VCaP (cell line): Measurements from ENCODE around the gene AIFM3.
A peak's percentile ranks its signal among the peaks of the same experiment; 100 is the strongest.

Source experiments
- H3K27ac ChIP-seq: fragments of 450-650 bp; 2 replicates; pipeline ENCODE4 v1.5.1; 2017
- TF ChIP-seq, protein P1 (sequence below): fragments of 450-650 bp; conservative IDR thresholded peaks from 2 replicates; pipeline ENCODE4 v1.5.1; 2017; ENCODE audit warnings: mild to moderate bottlenecking, moderate library complexity

The AIFM3 gene

DNA sequence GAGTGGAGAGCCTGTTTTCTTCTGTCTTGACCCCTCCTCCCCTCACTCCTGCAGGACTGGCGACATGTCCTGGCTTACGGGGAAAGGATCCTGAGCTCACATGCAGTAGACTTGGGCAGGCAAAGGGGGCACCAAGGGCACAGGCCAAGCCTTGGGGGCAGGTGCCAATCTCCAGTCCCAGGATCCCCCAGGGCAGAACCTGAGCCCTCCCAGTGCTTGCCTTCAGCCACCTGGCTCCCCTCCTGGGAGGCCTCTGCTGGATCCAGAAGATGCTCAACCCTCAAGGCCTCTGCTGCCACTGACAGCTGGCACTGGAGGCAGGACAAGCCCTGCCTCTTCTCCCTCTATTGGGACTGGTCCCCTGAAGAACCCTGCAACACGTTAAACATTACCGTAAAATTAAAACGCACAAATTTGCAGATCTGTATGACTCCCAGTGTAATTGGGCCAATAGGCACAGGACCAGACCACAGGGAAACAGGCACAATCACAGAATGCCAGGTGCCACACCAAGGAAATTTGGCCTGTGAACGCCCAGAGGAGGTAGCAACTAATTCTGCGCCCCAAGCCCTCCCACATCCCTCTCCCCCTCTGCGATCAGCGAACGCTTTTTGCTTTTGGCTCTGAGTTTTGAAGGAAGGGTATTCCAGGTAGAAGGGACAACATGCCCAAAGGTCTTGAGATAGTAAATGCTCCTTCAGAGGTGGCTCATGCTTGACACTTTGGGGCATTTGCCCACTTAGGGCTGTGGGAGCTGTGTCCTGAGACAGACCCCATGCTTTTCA, 14.1 kb downstream of the AIFM3 start:
- peak overlapping the region; percentile 97 for H3K27ac ChIP-seq
- TF ChIP-seq, protein P1, sequence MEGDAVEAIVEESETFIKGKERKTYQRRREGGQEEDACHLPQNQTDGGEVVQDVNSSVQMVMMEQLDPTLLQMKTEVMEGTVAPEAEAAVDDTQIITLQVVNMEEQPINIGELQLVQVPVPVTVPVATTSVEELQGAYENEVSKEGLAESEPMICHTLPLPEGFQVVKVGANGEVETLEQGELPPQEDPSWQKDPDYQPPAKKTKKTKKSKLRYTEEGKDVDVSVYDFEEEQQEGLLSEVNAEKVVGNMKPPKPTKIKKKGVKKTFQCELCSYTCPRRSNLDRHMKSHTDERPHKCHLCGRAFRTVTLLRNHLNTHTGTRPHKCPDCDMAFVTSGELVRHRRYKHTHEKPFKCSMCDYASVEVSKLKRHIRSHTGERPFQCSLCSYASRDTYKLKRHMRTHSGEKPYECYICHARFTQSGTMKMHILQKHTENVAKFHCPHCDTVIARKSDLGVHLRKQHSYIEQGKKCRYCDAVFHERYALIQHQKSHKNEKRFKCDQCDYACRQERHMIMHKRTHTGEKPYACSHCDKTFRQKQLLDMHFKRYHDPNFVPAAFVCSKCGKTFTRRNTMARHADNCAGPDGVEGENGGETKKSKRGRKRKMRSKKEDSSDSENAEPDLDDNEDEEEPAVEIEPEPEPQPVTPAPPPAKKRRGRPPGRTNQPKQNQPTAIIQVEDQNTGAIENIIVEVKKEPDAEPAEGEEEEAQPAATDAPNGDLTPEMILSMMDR, result no peak

DNA sequence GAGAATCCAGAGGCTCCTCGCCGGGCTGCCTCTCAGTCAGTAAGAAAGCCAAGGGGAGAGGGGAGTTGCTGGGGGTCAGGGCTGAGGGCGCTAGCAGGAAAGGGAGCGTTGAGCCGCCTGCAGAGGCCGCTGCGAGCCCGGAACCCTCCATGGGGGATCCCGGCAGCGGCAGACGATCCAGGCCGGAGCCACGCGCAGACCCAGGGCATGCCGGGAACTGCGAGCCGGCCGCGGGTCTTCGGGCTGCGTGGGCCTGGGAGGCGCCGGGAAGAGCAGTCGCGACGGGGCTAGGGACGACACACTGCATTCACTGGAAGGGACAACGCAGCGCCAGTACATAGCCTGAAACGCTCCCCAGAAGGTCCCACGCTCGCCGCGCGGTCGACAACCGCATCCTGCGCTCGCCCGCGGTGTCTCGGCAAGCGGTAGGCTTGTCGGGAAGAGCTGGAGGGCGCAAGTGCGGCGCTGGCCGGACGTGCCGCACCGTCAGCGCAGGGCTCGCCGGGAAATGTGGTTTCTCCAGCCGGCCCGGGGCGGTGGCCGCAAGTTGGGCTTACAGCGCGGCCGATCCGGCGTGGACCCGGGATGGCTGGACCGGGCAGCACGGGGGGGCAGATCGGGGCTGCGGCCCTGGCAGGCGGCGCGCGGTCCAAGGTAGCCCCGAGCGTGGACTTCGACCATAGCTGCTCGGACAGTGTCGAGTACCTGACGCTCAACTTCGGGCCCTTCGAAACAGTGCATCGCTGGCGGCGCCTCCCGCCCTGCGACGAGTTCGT, 14.9 kb downstream of the AIFM3 start, which contains the start of gene LZTR1:
LZTR1 (plus strand) TSS at position 511 of the 776 bp plus-strand sequence; CDS start at position 586, 75 bp downstream.
- TF ChIP-seq, protein P1, result peak; percentile 79
- peak within 1 kb of the TSS; percentile 97 for H3K27ac ChIP-seq

- TF ChIP-seq, protein P1, result no peak
- peak overlapping the region; percentile 97 for H3K27ac ChIP-seq
These were observed 15.5 kb downstream of the AIFM3 start for GRCh38 chr22:20982563-20982882.

- peak overlapping the region; percentile 97; the same call in 1 of the 2 replicates for H3K27ac ChIP-seq
- TF ChIP-seq, protein P1, result no peak
These were observed 16.2 kb downstream of the AIFM3 start for GRCh38 chr22:20983081-20983771.

- TF ChIP-seq, protein P1, result no peak
These were observed 18.7 kb downstream of the AIFM3 start for GRCh38 chr22:20985720-20986119.

DNA sequence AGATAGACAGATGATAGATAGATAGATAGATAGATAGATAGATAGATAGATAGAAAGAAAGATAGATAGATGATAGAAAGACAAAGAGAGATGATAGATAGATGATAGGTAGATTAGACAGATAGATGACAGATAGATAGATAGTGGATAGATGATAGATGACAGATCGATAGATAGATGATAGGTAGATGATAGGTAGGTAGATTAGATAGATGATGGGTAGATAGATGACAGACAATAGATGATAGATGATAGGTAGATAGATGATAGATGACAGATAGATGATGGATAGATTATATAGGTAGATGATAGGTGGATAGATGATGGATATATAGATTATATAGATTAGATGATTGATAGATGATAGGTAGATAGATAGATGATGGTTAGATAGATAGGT, 19.3 kb downstream of the AIFM3 start:
- TF ChIP-seq, protein P1, result no peak
- H3K27ac ChIP-seq, result no peak overlapping the region

More at GRCh38 chr22:20985720-20986119, 18.7 kb downstream of the AIFM3 start:
- H3K27ac ChIP-seq, result no peak overlapping the region

GRCh38 chr22:20987375-20987774, 20.3 kb downstream of the AIFM3 start:
- H3K27ac ChIP-seq, result no peak overlapping the region
- TF ChIP-seq, protein P1, result no peak
